Upper lobe of right lung (tissue), 1 donor: ENCODE data around the gene BHLHE40. TPM values are rescaled to one million over a fixed set of nuclear protein-coding genes. Genes with fewer than 3 reads are reported as not detected.

ENCODE experiments used
- ATAC-seq: fragments of 200-7000 bp; cut with Tn5 transposase; one replicate; pipeline ENCODE4 v1.9.1; 2020; ENCODE audit warnings: mild to moderate bottlenecking, moderate library complexity
- DNase-seq: peaks from one replicate; pipeline ENCODE4 v3.0.0-alpha.2; 2020
- H3K27ac ChIP-seq: fragments of 200-600 bp; one replicate; pipeline ENCODE4 v1.8.0; 2022
- H3K27me3 ChIP-seq: fragments of 200-600 bp; one replicate; pipeline ENCODE4 v1.8.0; 2022; ENCODE audit warnings: mild to moderate bottlenecking
- H3K36me3 ChIP-seq: fragments of 200-600 bp; one replicate; pipeline ENCODE4 v1.8.0; 2022
- H3K4me1 ChIP-seq: fragments of 200-600 bp; one replicate; pipeline ENCODE4 v1.8.0; 2022
- H3K4me3 ChIP-seq: fragments of 200-600 bp; one replicate; pipeline ENCODE4 v1.8.0; 2022; ENCODE audit warnings: mild to moderate bottlenecking
- H3K9me3 ChIP-seq: fragments of 200-600 bp; one replicate; pipeline ENCODE4 v1.8.0; 2022
- CTCF ChIP-seq: fragments of 200-600 bp; IDR thresholded peaks from one replicate; pipeline ENCODE4 v1.8.0; 2022; ENCODE audit warnings: antibody characterized with exemption
- intact Hi-C: fragments of 100-400 bp; cut with DNase I; formaldehyde crosslinking; loops from one replicate; pipeline ENCODE4 v1.11.0; 2022
- total RNA-seq: library from RNA; stranded (reverse); fragmentation: NEBNext Ultra II Directional; extraction: Animal tissue kit (Norgen Biotek cat#: 25700); gene quantifications from one replicate; pipeline ENCODE4 v1.2.1, GENCODE V29; 2021
- donor health status: DM: no; HTN: yes; CAD: no; lungs with severe emphysema.

Gene BHLHE40
- total RNA-seq, 1 donor from 2014 or later: 97.1 TPM

- TF ChIP-seq CTCF: no peak
- ATAC-seq (no peak), DNase-seq (no peak)
- intact Hi-C loops: no loop called here
- H3K27me3 ChIP-seq: no peaks in the 10 kb centered on the region
- H3K36me3 ChIP-seq: no peaks in the 10 kb centered on the region
- H3K4me3 ChIP-seq: no peak overlapping the region
- H3K9me3 ChIP-seq: no peaks in the 10 kb centered on the region
- peaks cover 4% of the 10 kb centered on the region for H3K4me1 ChIP-seq
- no peak overlapping the region for H3K27ac ChIP-seq
Observed at GRCh38 chr3:5032844-5033243, 53.6 kb downstream of the BHLHE40 start.

Other genes starting within 250 kb of the BHLHE40 start
- gene ARL8B, start 142.9 kb downstream of the BHLHE40 start, total RNA-seq: 91.5 TPM
- gene EDEM1, start 208.3 kb downstream of the BHLHE40 start, total RNA-seq: 88.6 TPM